Superior temporal gyrus (tissue), 1 donor: ENCODE data around the gene SMIM10.
"Not testable (repeated sequence)": the region's sequence is repeated elsewhere in the genome, so short reads cannot be mapped to it uniquely, and the experiment has no call there.

ENCODE experiments used
- DNase-seq: peaks from one replicate; pipeline ENCODE4 v3.0.0-alpha.2; 2016; ENCODE audit errors: extremely low spot score

The SMIM10 gene

DNA sequence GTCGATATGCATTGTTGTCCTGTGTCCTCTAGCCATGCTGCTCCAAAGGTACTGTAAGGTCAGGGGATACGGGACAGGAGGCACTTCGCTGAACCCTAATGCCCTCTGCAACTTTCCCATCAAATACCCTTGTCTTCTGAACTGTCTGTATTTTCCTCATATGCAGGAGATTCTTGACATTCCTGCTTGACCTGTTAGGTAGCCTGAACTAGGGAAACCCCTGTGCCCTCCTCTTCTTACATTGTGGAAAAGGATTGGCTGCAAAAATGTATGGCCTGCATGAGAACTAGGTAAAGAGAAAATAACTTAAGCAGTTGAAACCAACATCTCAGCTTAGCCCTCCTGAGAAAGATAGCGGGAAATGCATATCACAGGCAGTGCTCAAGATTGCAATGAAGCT is 20.1 kb downstream of the SMIM10 start:
- DNase-seq, result no peak

GRCh38 chrX:135015523-135016245 is 24.9 kb downstream of the SMIM10 start:
- no peak for DNase-seq

DNA sequence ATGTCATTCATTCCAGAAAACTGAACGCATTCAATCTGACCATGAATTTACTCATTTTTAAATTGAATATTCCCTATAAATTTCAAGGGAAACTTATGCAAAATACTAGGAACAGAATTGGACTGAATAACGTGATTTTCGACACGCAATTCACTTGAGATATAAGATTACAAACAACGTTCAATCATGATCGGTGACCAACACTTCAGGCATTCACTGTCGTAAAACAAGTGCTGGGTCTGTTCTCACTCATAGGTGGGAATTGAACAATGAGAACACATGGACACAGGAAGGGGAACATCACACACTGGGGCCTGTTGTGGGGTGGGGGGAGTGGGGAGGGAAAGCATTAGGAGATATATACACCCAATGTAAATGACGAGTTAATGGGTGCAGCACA is 29.1 kb downstream of the SMIM10 start:
- DNase-seq, result not testable (repeated sequence)

GRCh38 chrX:135023791-135024190 is 33.0 kb downstream of the SMIM10 start:
- not testable (repeated sequence) for DNase-seq

- no peak for DNase-seq
Observed at GRCh38 chrX:135024526-135024925, 33.7 kb downstream of the SMIM10 start.

DNA sequence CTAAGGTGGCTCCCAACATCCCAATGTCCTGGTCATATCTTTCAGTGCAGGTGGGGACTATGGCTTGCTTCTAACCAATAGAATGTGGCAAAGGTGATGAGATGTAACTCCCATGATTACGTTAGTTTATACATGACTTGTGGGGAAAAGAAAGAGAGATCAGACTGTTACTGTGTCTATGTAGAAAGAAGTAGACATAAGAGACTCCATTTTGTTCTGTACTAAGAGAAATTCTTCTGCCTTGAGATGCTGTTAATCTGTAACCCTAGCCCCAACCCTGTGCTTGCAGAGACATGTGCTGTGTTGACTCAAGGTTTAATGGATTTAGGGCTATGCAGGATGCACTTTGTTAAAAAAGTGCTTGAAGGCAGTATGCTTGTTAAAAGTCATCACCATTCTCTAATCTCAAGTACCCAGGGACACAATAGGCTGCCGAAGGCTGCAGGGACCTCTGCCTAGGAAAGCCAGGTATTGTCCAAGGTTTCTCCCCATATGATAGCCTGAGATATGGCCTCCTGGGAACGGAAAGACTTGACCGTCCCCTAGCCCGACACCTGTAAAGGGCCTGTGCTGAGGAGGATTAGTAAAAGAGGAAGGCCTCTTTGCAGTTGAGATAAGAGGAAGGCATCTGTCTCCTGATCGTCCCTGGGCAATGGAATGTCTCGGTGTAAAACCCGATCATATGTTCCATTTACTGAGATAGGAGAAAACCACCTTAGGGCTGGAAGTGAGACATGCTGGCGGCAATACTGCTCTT is 39.6 kb downstream of the SMIM10 start:
- not testable (repeated sequence) for DNase-seq

- not testable (repeated sequence) for DNase-seq
Observed at GRCh38 chrX:135041149-135042123, 50.6 kb downstream of the SMIM10 start.
